Measurements from ENCODE around the gene NPY. TPM values are rescaled to one million over a fixed set of nuclear protein-coding genes. Genes with fewer than 3 reads are reported as not detected.

The NPY gene
- total and polyA plus RNA-seq, 7 donors: 0.50 to 7.5 (median 6.5) TPM; not detected in 4

- H3K4me1 ChIP-seq: no peaks in the 10 kb centered on the region
- intact Hi-C loops (cut with DNase I): no loop called here
- TF ChIP-seq CTCF (IDR thresholded peaks at IDR 0.05) (no peak), POLR2AphosphoS5 (IDR thresholded peaks at IDR 0.05) (no peak), EP300 (IDR thresholded peaks at IDR 0.05) (no peak), POLR2A (IDR thresholded peaks at IDR 0.05) (no peak)
- no peak for DNase-seq
- no peaks in the 10 kb centered on the region for H3K9me3 ChIP-seq
- peaks cover 0 to 5% (median 0%) of the 10 kb centered on the region in 3 donors for H3K27me3 ChIP-seq
- H3K4me3 ChIP-seq: no peak overlapping the region
- H3K36me3 ChIP-seq: no peaks in the 10 kb centered on the region
- no peak overlapping the region for H3K27ac ChIP-seq
- 8 to 29% methylated on average over 3 of the region's 3 CpGs for WGBS, 2 donors
Observed at GRCh38 chr7:24307326-24307725, 23.3 kb downstream of the NPY start.

GRCh38 chr7:24312588-24312987, 28.6 kb downstream of the NPY start:
- H3K27ac ChIP-seq: no peak overlapping the region
- TF ChIP-seq CTCF (IDR thresholded peaks at IDR 0.05): no peak
- no peak for TF ChIP-seq EP300 (IDR thresholded peaks at IDR 0.05)
- no peak for TF ChIP-seq POLR2A (IDR thresholded peaks at IDR 0.05)
- H3K4me3 ChIP-seq: no peak overlapping the region
- no peaks in the 10 kb centered on the region for H3K36me3 ChIP-seq
- no peaks in the 10 kb centered on the region for H3K27me3 ChIP-seq
- H3K4me1 ChIP-seq: no peaks in the 10 kb centered on the region
- intact Hi-C loops (cut with DNase I): no loop called here
- H3K9me3 ChIP-seq: no peaks in the 10 kb centered on the region
- no peak for DNase-seq
- WGBS, 2 donors: 84 to 86% methylated on average over 3 of the region's 3 CpGs

GRCh38 chr7:24313777-24314176, 29.8 kb downstream of the NPY start:
- Histone ChIP-seq H3K4me1 (no peaks in the 10 kb centered on the region), H3K36me3 (no peaks in the 10 kb centered on the region), H3K27me3 (no peaks in the 10 kb centered on the region), H3K27ac (no peak overlapping the region), H3K4me3 (no peak overlapping the region), H3K9me3 (no peaks in the 10 kb centered on the region)
- DNase-seq: no peak
- intact Hi-C loops (cut with DNase I): no loop called here
- TF ChIP-seq CTCF (IDR thresholded peaks at IDR 0.05) (no peak), EP300 (IDR thresholded peaks at IDR 0.05) (no peak), POLR2A (IDR thresholded peaks at IDR 0.05) (no peak), POLR2AphosphoS5 (IDR thresholded peaks at IDR 0.05) (no peak)
- 22 to 65% methylated on average over 3 of the region's 3 CpGs for WGBS, 2 donors

- Histone ChIP-seq H3K27me3 (no peaks in the 10 kb centered on the region), H3K4me3 (no peak overlapping the region), H3K9me3 (no peaks in the 10 kb centered on the region), H3K27ac (no peak overlapping the region), H3K4me1 (no peaks in the 10 kb centered on the region), H3K36me3 (no peaks in the 10 kb centered on the region)
- TF ChIP-seq POLR2AphosphoS5 (IDR thresholded peaks at IDR 0.05) (no peak), POLR2A (IDR thresholded peaks at IDR 0.05) (no peak), EP300 (IDR thresholded peaks at IDR 0.05) (no peak), CTCF (IDR thresholded peaks at IDR 0.05) (no peak)
- no peak for DNase-seq
- whole genome bisulfite sequencing, 2 donors: 71 to 85% methylated on average over 6 of the region's 6 CpGs
- intact Hi-C loops (cut with DNase I): no loop called here
Observed at GRCh38 chr7:24316340-24316739, 32.4 kb downstream of the NPY start.

- H3K4me1 ChIP-seq: no peaks in the 10 kb centered on the region
- no peak overlapping the region for H3K27ac ChIP-seq
- DNase-seq: no peak
- TF ChIP-seq EP300 (IDR thresholded peaks at IDR 0.05) (no peak), POLR2AphosphoS5 (IDR thresholded peaks at IDR 0.05) (no peak), CTCF (IDR thresholded peaks at IDR 0.05) (no peak), POLR2A (IDR thresholded peaks at IDR 0.05) (no peak)
- H3K27me3 ChIP-seq: no peaks in the 10 kb centered on the region
- WGBS, 2 donors: 75 to 76% methylated on average over 6 of the region's 6 CpGs
- intact Hi-C loops (cut with DNase I): no loop called here
- no peaks in the 10 kb centered on the region for H3K9me3 ChIP-seq
- H3K36me3 ChIP-seq: no peaks in the 10 kb centered on the region
- H3K4me3 ChIP-seq: no peak overlapping the region
Observed at GRCh38 chr7:24318326-24318725, 34.3 kb downstream of the NPY start.

Data from sigmoid colon (tissue), 7 donors.